Measurements from ENCODE around the gene CLCA2. TPM values are rescaled to one million over a fixed set of nuclear protein-coding genes. Genes with fewer than 3 reads are reported as not detected.

The CLCA2 gene
- total and polyA plus RNA-seq, 4 donors: not detected

- no peak overlapping the region for H3K9ac ChIP-seq (ENCODE audit: low read depth in 1 of 2, low read length in 2 of 2)
- no peak overlapping the region for H3K27ac ChIP-seq (ENCODE audit: low read depth in 1 of 2, low read length in 2 of 2)
- no peaks in the 10 kb centered on the region for H3K4me1 ChIP-seq (ENCODE audit: control insufficient read depth in 4 of 4, insufficient read depth in 4 of 4, low read length in 3 of 4)
- DNase-seq (ENCODE audit: low spot score): no peak
- no peak overlapping the region for H3K4me3 ChIP-seq (ENCODE audit: low read depth in 1 of 3, low read length in 3 of 3)
- no peaks in the 10 kb centered on the region for H3K36me3 ChIP-seq (ENCODE audit: control insufficient read depth in 4 of 4, insufficient read depth in 3 of 4, low read depth in 1 of 4, low read length in 3 of 4)
- no peaks in the 10 kb centered on the region for H3K9me3 ChIP-seq (ENCODE audit: control insufficient read depth in 4 of 4, low read length in 3 of 4)
- no peak for TF ChIP-seq SP1 (IDR thresholded peaks at IDR 0.05)
- no peak for TF ChIP-seq NR2F2 (IDR thresholded peaks at IDR 0.05)
- 8% methylated on average over 1 of the region's 1 CpG for WGBS
- peaks cover 0 to 3% (median 0%) of the 10 kb centered on the region in 4 donors for H3K27me3 ChIP-seq (ENCODE audit: control insufficient read depth in 4 of 4, insufficient read depth in 4 of 4, low read length in 3 of 4)
Measured at GRCh38 chr1:86460998-86461397, 37.0 kb downstream of the CLCA2 start.

GRCh38 chr1:86461482-86461881 lies 37.5 kb downstream of the CLCA2 start:
- TF ChIP-seq HNF4A (conservative IDR thresholded peaks at IDR 0.05) (no peak), REST (IDR thresholded peaks at IDR 0.05) (no peak), YY1 (IDR thresholded peaks at IDR 0.05) (no peak), TAF1 (conservative IDR thresholded peaks at IDR 0.05) (no peak), RXRA (IDR thresholded peaks at IDR 0.05) (no peak), CTCF (IDR thresholded peaks at IDR 0.05; ENCODE audit: low read depth, low read length, missing input control) (no peak), MAX (IDR thresholded peaks at IDR 0.05) (no peak), HNF4G (IDR thresholded peaks at IDR 0.05) (no peak), FOXA1 (IDR thresholded peaks at IDR 0.05) (no peak), FOXA2 (IDR thresholded peaks at IDR 0.05) (no peak), SP1 (IDR thresholded peaks at IDR 0.05) (no peak), EGR1 (IDR thresholded peaks at IDR 0.05; ENCODE audit: low read depth in 2 of 2) (no peak), JUND (IDR thresholded peaks at IDR 0.05) (no peak), RAD21 (IDR thresholded peaks at IDR 0.05) (no peak), NR2F2 (IDR thresholded peaks at IDR 0.05) (no peak), GABPA (IDR thresholded peaks at IDR 0.05 in 1 of 2, conservative IDR thresholded peaks at IDR 0.05 in 1 of 2) (no peak), ZBTB33 (IDR thresholded peaks at IDR 0.05) (no peak), ATF3 (IDR thresholded peaks at IDR 0.05) (no peak)
- Histone ChIP-seq H3K27me3 (ENCODE audit: control insufficient read depth in 4 of 4, insufficient read depth in 4 of 4, low read length in 3 of 4) (peaks cover 0 to 3% (median 0%) of the 10 kb centered on the region in 4 donors), H3K4me3 (ENCODE audit: low read depth in 1 of 3, low read length in 3 of 3) (no peak overlapping the region), H3K9me3 (ENCODE audit: control insufficient read depth in 4 of 4, low read length in 3 of 4) (no peaks in the 10 kb centered on the region), H3K36me3 (ENCODE audit: control insufficient read depth in 4 of 4, insufficient read depth in 3 of 4, low read depth in 1 of 4, low read length in 3 of 4) (no peaks in the 10 kb centered on the region), H3K27ac (ENCODE audit: low read depth in 1 of 2, low read length in 2 of 2) (no peak overlapping the region), H3K4me1 (ENCODE audit: control insufficient read depth in 4 of 4, insufficient read depth in 4 of 4, low read length in 3 of 4) (no peaks in the 10 kb centered on the region), H3K9ac (ENCODE audit: low read depth in 1 of 2, low read length in 2 of 2) (no peak overlapping the region)
- no peak for DNase-seq (ENCODE audit: low spot score)
- WGBS: 62% methylated on average over 3 of the region's 3 CpGs

Measured in liver (tissue), 9 donors.